Coronary artery (tissue), 2 donors: Measurements from ENCODE around the gene ATP5F1D.
A peak's percentile ranks its signal among the peaks of the same experiment; 100 is the strongest.

Experiments used
- DNase-seq: peaks from one replicate; pipeline ENCODE4 v3.0.0-alpha.2; 2017; ENCODE audit warnings: low spot score
- H3K27ac ChIP-seq, 2 donors: fragments of 200-600 bp; sonication (generic); one replicate each; pipeline ENCODE4 v1.5.1; 2016 to 2019
- H3K4me3 ChIP-seq: fragments of 200-600 bp; sonication (generic); 2 replicates; pipeline ENCODE4 v1.5.1; 2016; ENCODE audit warnings: mild to moderate bottlenecking, moderate library complexity
- CTCF ChIP-seq: fragments of 200-600 bp; sonication (generic); IDR thresholded peaks from one replicate; pipeline ENCODE4 v1.5.1; 2019; ENCODE audit warnings: antibody characterized with exemption

The ATP5F1D gene

GRCh38 chr19:1235625-1236538 is 5.7 kb upstream of the ATP5F1D start:
- DNase-seq = no peak
- H3K4me3 ChIP-seq = no peak overlapping the region
- TF ChIP-seq CTCF = no peak
- H3K27ac ChIP-seq = no peak overlapping the region

- TF ChIP-seq CTCF = no peak
- H3K4me3 ChIP-seq = peak overlapping the region; percentile 83
- peak overlapping the region in 1 of 2 donors; percentile 94 for H3K27ac ChIP-seq
- DNase-seq = no peak
Measured at GRCh38 chr19:1236576-1236975, 5.0 kb upstream of the ATP5F1D start.

- Histone ChIP-seq H3K27ac (peak overlapping the region; percentile 22 to 94), H3K4me3 (peak overlapping the region; percentile 83)
- no peak for DNase-seq
- no peak for TF ChIP-seq CTCF
Measured at GRCh38 chr19:1237027-1237659, 4.4 kb upstream of the ATP5F1D start.

GRCh38 chr19:1237754-1238368 is 3.7 kb upstream of the ATP5F1D start, which contains the start of gene CBARP:
Gene CBARP (minus strand): TSS chr19:1238005. CDS start chr19:1236100, 1,905 bp downstream.
- DNase-seq = no peak
- Histone ChIP-seq H3K4me3 (peak within 1 kb of the TSS; percentile 83), H3K27ac (peak within 1 kb of the TSS; percentile 22 to 94)
- TF ChIP-seq CTCF = no peak

- Histone ChIP-seq H3K4me3 (peak overlapping the region; percentile 83), H3K27ac (peak overlapping the region; percentile 17 to 94)
- no peak for TF ChIP-seq CTCF
- no peak for DNase-seq
Measured at GRCh38 chr19:1238369-1239303, 2.9 kb upstream of the ATP5F1D start.

GRCh38 chr19:1239420-1239795 is 2.1 kb upstream of the ATP5F1D start:
- TF ChIP-seq CTCF = no peak
- H3K27ac ChIP-seq = peak overlapping the region; percentile 94 to 95
- no peak for DNase-seq
- H3K4me3 ChIP-seq = no peak overlapping the region
